Endothelial cell of umbilical vein (primary cell): ENCODE measurements around the gene CAMK2N1. TPM values are rescaled to one million over a fixed set of nuclear protein-coding genes. Genes with fewer than 3 reads are reported as not detected.

Source experiments
- BruUV-seq: library from RNA; stranded (reverse); fragments of 400-500 nt; replicated peaks from 2 replicates; lab custom pipeline; 2021; lab: Mats Ljungman, UMichigan
- CTCF ChIA-PET: fragments of 300-600, 350-600 bp; sonication (Branson Sonifier 250); formaldehyde crosslinking; loops from one replicate; lab custom pipeline; 2021; ENCODE audit warnings: antibody characterized with exemption, inconsistent platforms; lab: Charles Lee
- POLR2A ChIA-PET: fragments of 300-600, 350-600 bp; sonication (Branson Sonifier 250); formaldehyde crosslinking; loops from one replicate; lab custom pipeline; 2021; ENCODE audit warnings: antibody characterized with exemption, inconsistent platforms; lab: Charles Lee
- DNase-seq: peaks from one replicate; pipeline ENCODE4 v3.0.0-alpha.2; 2011; ENCODE audit warnings: low read depth, low spot score
- FAIRE-seq: peaks from 2 replicates; lab custom pipeline; 2011; peaks lifted over from hg19 to GRCh38; lab: Jason Lieb, UNC
- H2AFZ ChIP-seq: 2 replicates; pipeline ENCODE4 v1.6.0; 2012; ENCODE audit warnings: low read depth, low read length, control low read depth, inconsistent platforms
- H3K27ac ChIP-seq: 2 replicates; pipeline ENCODE4 v1.5.1; 2011; ENCODE audit warnings: low read depth, mild to moderate bottlenecking, control low read depth, low read length, moderate library complexity; ENCODE audit not compliant: insufficient read depth
- H3K27me3 ChIP-seq, 2 experiments: 2 replicates each; pipeline versions ENCODE4 v1.6.0 to v1.6.1; 2011; ENCODE audit warnings: low read length in 2 of 2, mixed read lengths in 1 of 2; ENCODE audit not compliant: control insufficient read depth in 2 of 2, insufficient read depth in 2 of 2
- H3K36me3 ChIP-seq, 2 experiments: 2 replicates in 1 of 2; 3 replicates in 1 of 2; pipeline ENCODE4 v1.5.1; 2011; ENCODE audit warnings: low read length in 2 of 2, mild to moderate bottlenecking in 1 of 2, moderate library complexity in 1 of 2; ENCODE audit not compliant: control insufficient read depth in 2 of 2, insufficient read depth in 2 of 2; ENCODE audit errors: extremely low read depth in 1 of 2
- H3K4me1 ChIP-seq: 3 replicates; pipeline ENCODE4 v1.5.1; 2011; ENCODE audit warnings: mild to moderate bottlenecking, low read length; ENCODE audit not compliant: control insufficient read depth, insufficient read depth; ENCODE audit errors: extremely low read depth
- H3K4me2 ChIP-seq: 2 replicates; pipeline ENCODE4 v1.6.1; 2011; ENCODE audit warnings: low read length, control low read depth, mixed read lengths; ENCODE audit not compliant: insufficient read depth
- H3K4me3 ChIP-seq, 3 experiments: fragments of 200-600 bp in 1 of 3; sonication (generic), shearing (Covaris generic) in 1 of 3; replicated peaks in 1 of 3; 2 replicates each; pipeline ENCODE4 v1.5.1; 2011 to 2016; ENCODE audit warnings: control low read depth in 3 of 3, low read length in 3 of 3, mild to moderate bottlenecking in 2 of 3, inconsistent platforms in 1 of 3, low read depth in 1 of 3, moderate library complexity in 1 of 3; ENCODE audit not compliant: insufficient read depth in 1 of 3
- H3K79me2 ChIP-seq: 2 replicates; pipeline ENCODE4 v1.6.0; 2012; ENCODE audit warnings: low read length, inconsistent platforms; ENCODE audit not compliant: control insufficient read depth, insufficient read depth
- H3K9ac ChIP-seq: replicated peaks from 2 replicates; pipeline ENCODE3; 2011; ENCODE audit warnings: low read length, control low read depth; ENCODE audit not compliant: insufficient read depth; ENCODE audit errors: extremely low read depth
- H3K9me1 ChIP-seq: replicated peaks from 3 replicates; pipeline ENCODE4 v1.6.0; 2011; ENCODE audit warnings: mild to moderate bottlenecking, low read length; ENCODE audit not compliant: control insufficient read depth, insufficient read depth; ENCODE audit errors: extremely low read depth
- H3K9me3 ChIP-seq: replicated peaks from 2 replicates; pipeline ENCODE4 v1.5.1; 2012; ENCODE audit warnings: low read length, inconsistent platforms; ENCODE audit not compliant: control insufficient read depth, insufficient read depth
- H4K20me1 ChIP-seq: replicated peaks from 2 replicates; pipeline ENCODE3; 2011; ENCODE audit warnings: mild to moderate bottlenecking, low read length; ENCODE audit not compliant: control insufficient read depth, insufficient read depth; ENCODE audit errors: extremely low read depth
- EZH2 ChIP-seq: IDR thresholded peaks from 2 replicates; pipeline ENCODE4 v1.6.1; 2012; ENCODE audit warnings: borderline replicate concordance, low read depth, mild to moderate bottlenecking, moderate library complexity, low read length, inconsistent platforms; ENCODE audit not compliant: severe bottlenecking
- FOS ChIP-seq: IDR thresholded peaks from 2 replicates; pipeline ENCODE4 v1.6.1; 2011; ENCODE audit warnings: mild to moderate bottlenecking, low read length, moderate library complexity, borderline replicate concordance; ENCODE audit not compliant: insufficient read depth
- GATA2 ChIP-seq: IDR thresholded peaks from 2 replicates; pipeline ENCODE4 v1.7.0; 2011; ENCODE audit warnings: low read depth, mild to moderate bottlenecking, moderate library complexity, mixed read lengths, low read length; ENCODE audit not compliant: insufficient read length, insufficient read depth
- JUN ChIP-seq: IDR thresholded peaks from 2 replicates; pipeline ENCODE4 v1.6.1; 2011; ENCODE audit warnings: borderline replicate concordance, low read depth; ENCODE audit not compliant: insufficient read length, insufficient read depth
- MYC ChIP-seq: IDR thresholded peaks from one replicate; pipeline ENCODE4 v1.6.1; 2011; ENCODE audit warnings: mild to moderate bottlenecking, low read depth, low read length
- POLR2A ChIP-seq: IDR thresholded peaks from 2 replicates; pipeline ENCODE4 v1.6.1; 2012; ENCODE audit warnings: low read depth, mild to moderate bottlenecking, control low read depth, low read length
- POLR2AphosphoS5 ChIP-seq: IDR thresholded peaks from 2 replicates; pipeline ENCODE4 v1.6.1; 2012; ENCODE audit warnings: low read depth, mild to moderate bottlenecking, control low read depth, low read length, moderate library complexity; ENCODE audit not compliant: insufficient read depth
- dilution Hi-C: fragments of 300-500 bp; cut with MboI; formaldehyde crosslinking; loops from one replicate; pipeline ENCODE4 v1.15.0; 2019; ENCODE audit warnings: low sequenced_read_pairs; ENCODE audit not compliant: extremely low pct_ligation_motif_present
- intact Hi-C: fragments of 100-400 bp; cut with micrococcal nuclease; formaldehyde crosslinking; loops from one replicate; pipeline ENCODE4 v1.10.0; 2022
- polyA plus RNA-seq, 4 experiments: library from polyadenylated mRNA; depleted of rRNA in 3 of 4; stranded (reverse) in 3 of 4; unstranded in 1 of 4; fragments of >200 nt; gene quantifications; 2 replicates each; pipeline versions ENCODE4 v1.2.1 to v1.2.3, GENCODE V29; 2011 to 2012; ENCODE audit warnings: missing spikeins in 1 of 4
- total RNA-seq: library from RNA; stranded (reverse); gene quantifications from 2 replicates; pipeline ENCODE4 v1.2.3, GENCODE V29; 2021
- TF ChIP-seq, protein P1 (sequence below): IDR thresholded peaks from 2 replicates; pipeline ENCODE4 v1.6.1; 2011; ENCODE audit not compliant: insufficient read depth, insufficient read length
- TF ChIP-seq, protein P2 (sequence below), 2 donors: IDR thresholded peaks; 1 replicate in 1 of 2; 2 replicates in 1 of 2; pipeline ENCODE4 v1.5.1; 2011; ENCODE audit warnings: low read length in 2 of 2, mild to moderate bottlenecking in 2 of 2, moderate library complexity in 2 of 2, control low read depth in 1 of 2, inconsistent platforms in 1 of 2, low read depth in 1 of 2; ENCODE audit not compliant: insufficient read depth in 1 of 2; ENCODE audit errors: extremely low read depth in 1 of 2

Gene CAMK2N1
- total and polyA plus RNA-seq, 2 donors (not counting 3 experiments of a cell fraction or from before 2014, with no cell fraction given), result 3.3 to 18.3 TPM

DNA sequence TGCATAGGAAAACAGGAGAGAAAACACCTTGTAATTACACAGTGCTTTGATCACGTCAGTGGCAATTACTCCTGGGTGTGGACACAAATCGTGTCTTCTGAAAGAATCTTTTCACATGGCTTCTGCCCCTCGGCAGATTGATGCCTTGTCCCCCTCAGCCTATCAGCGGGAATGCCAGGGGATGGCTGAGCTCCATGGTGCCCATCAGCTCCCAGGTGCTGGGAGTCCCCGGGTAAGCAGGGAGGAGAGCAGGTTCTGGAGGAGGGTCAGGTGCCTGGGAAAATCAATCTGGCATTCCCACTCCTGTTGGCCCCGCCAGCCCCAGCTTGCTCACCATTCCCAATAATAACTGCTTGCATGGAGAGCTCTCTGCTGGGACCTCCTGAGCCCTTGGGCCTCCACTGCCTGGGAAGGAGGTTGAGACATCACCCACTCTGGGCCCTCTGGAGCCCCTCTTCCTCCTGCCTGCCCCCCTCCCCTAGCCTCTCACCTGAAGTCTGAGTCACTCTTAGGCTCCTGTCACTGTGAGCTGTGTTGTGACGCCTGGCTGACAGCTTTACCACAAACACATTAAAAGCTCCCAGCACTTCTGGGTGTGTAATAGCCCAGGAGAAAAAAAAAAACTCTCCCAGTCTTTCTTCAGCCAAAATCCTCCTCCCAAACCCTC, 4.9 kb downstream of the CAMK2N1 start:
- intact Hi-C loops (no loop called here), dilution Hi-C loops (no loop called here)
- H3K36me3 ChIP-seq, result no peaks in the 10 kb centered on the region
- TF ChIP-seq, protein P1, sequence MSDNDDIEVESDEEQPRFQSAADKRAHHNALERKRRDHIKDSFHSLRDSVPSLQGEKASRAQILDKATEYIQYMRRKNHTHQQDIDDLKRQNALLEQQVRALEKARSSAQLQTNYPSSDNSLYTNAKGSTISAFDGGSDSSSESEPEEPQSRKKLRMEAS, result no peak
- TF ChIP-seq JUN (no peak), POLR2AphosphoS5 (no peak)
- peaks cover 0 to 3% of the 10 kb centered on the region in 2 experiments for H3K27me3 ChIP-seq
- H4K20me1 ChIP-seq, result no peaks in the 10 kb centered on the region
- no peak for DNase-seq
- POLR2A ChIA-PET, result no interaction called here
- H3K9ac ChIP-seq, result no peak overlapping the region
- H2AFZ ChIP-seq, result no peak overlapping the region
- no peaks in the 10 kb centered on the region for H3K79me2 ChIP-seq
- no peak for FAIRE-seq
- H3K4me1 ChIP-seq, result peaks cover 14% of the 10 kb centered on the region
- CTCF ChIA-PET, result interaction anchor here (1.2 to 6.2 kb wide), 2 partner anchors 13 to 563 kb away, joined by 3 to 45 read pairs; no protein-coding TSS in a partner anchor
- no peaks in the 10 kb centered on the region for H3K9me1 ChIP-seq
- no peak overlapping the region for H3K4me2 ChIP-seq
- no peak overlapping the region for H3K27ac ChIP-seq
- BruUV-seq, result no TSS peak
- H3K4me3 ChIP-seq, result no peak overlapping the region
- no peaks in the 10 kb centered on the region for H3K9me3 ChIP-seq

GRCh38 chr1:20480243-20480944, 5.6 kb downstream of the CAMK2N1 start:
- dilution Hi-C loops (no loop called here), intact Hi-C loops (no loop called here)
- Histone ChIP-seq H3K27ac (no peak overlapping the region), H3K4me1 (peaks cover 14% of the 10 kb centered on the region), H3K4me2 (no peak overlapping the region), H3K79me2 (no peaks in the 10 kb centered on the region), H3K9me1 (no peaks in the 10 kb centered on the region), H4K20me1 (no peaks in the 10 kb centered on the region), H3K36me3 (no peaks in the 10 kb centered on the region), H2AFZ (no peak overlapping the region), H3K4me3 (no peak overlapping the region), H3K9ac (no peak overlapping the region), H3K9me3 (no peaks in the 10 kb centered on the region), H3K27me3 (peaks cover 0 to 3% of the 10 kb centered on the region in 2 experiments)
- DNase-seq (no peak), FAIRE-seq (no peak)
- ChIA-PET POLR2A (no interaction called here), CTCF (interaction anchor here (1.2 to 6.2 kb wide), 2 partner anchors 13 to 563 kb away, joined by 3 to 45 read pairs; no protein-coding TSS in a partner anchor)
- TF ChIP-seq JUN (no peak), MYC (no peak), POLR2AphosphoS5 (no peak), POLR2A (no peak), GATA2 (no peak), EZH2 (no peak), FOS (no peak)
- TF ChIP-seq, protein P2, sequence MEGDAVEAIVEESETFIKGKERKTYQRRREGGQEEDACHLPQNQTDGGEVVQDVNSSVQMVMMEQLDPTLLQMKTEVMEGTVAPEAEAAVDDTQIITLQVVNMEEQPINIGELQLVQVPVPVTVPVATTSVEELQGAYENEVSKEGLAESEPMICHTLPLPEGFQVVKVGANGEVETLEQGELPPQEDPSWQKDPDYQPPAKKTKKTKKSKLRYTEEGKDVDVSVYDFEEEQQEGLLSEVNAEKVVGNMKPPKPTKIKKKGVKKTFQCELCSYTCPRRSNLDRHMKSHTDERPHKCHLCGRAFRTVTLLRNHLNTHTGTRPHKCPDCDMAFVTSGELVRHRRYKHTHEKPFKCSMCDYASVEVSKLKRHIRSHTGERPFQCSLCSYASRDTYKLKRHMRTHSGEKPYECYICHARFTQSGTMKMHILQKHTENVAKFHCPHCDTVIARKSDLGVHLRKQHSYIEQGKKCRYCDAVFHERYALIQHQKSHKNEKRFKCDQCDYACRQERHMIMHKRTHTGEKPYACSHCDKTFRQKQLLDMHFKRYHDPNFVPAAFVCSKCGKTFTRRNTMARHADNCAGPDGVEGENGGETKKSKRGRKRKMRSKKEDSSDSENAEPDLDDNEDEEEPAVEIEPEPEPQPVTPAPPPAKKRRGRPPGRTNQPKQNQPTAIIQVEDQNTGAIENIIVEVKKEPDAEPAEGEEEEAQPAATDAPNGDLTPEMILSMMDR (IDR thresholded peaks at IDR 0.05; ENCODE audit: extremely low read depth in 1 of 2, insufficient read depth in 1 of 2, low read depth in 1 of 2, low read length in 2 of 2), result no peak
- TF ChIP-seq, protein P1, result no peak
- BruUV-seq, result no TSS peak
